ENCODE data around the gene PKIB. TPM values are rescaled to one million over a fixed set of nuclear protein-coding genes. Genes with fewer than 3 reads are reported as not detected.

PKIB gene
- total RNA-seq, 1 donor from 2014 or later = 2.2 TPM

DNA sequence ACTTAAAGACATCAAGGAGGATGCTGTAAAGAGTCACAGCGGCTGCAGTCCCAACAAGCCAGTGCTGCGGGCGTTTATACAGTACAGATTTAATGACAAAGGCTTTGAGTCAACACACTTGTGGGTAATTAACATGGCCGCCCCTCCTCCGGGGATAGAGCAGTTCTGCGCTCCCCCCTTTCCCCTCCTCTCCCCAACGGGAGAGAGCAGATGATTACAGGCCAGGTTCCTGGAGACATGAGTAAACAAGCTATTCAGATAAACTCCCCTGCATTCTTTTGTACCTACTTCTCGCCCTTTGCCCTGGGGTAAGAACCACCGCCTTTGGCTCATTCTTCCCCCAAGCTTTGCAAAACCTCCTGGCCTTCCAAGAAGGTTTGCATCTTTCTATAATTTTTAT, 145.7 kb downstream of the PKIB start:
- intact Hi-C loops (cut with DNase I) = no loop called here
- DNase-seq (ENCODE audit: low spot score) (no peak), ATAC-seq (no peak)

- intact Hi-C loops (cut with DNase I) = no loop called here
- ATAC-seq (no peak), DNase-seq (ENCODE audit: low spot score) (no peak)
Measured at GRCh38 chr6:122758927-122759334, 148.7 kb downstream of the PKIB start.

DNA sequence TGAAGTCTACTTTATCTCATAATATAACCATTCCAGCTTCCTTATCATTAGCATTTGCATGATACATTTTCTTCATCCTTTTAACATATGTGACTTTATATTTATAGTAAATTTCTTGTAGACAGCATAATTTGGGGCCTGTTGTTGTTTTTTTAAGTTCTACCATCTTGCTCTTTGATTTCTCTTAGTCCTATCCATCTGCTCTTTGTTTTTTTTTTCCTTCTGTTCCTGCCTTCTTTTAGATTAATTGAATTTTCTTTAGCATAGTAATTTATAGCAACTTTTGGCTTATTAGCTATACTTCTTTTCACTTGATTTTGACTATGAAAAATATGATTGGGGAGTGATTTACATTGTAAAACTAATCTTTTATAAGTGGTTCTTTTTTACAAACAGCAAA, 150.1 kb downstream of the PKIB start:
- intact Hi-C loops (cut with DNase I) = no loop called here
- DNase-seq (ENCODE audit: low spot score) (no peak), ATAC-seq (no peak)

- DNase-seq (ENCODE audit: low spot score) (no peak), ATAC-seq (no peak)
- intact Hi-C loops (cut with DNase I) = no loop called here
Measured at GRCh38 chr6:122766256-122766655, 156.1 kb downstream of the PKIB start.

DNA sequence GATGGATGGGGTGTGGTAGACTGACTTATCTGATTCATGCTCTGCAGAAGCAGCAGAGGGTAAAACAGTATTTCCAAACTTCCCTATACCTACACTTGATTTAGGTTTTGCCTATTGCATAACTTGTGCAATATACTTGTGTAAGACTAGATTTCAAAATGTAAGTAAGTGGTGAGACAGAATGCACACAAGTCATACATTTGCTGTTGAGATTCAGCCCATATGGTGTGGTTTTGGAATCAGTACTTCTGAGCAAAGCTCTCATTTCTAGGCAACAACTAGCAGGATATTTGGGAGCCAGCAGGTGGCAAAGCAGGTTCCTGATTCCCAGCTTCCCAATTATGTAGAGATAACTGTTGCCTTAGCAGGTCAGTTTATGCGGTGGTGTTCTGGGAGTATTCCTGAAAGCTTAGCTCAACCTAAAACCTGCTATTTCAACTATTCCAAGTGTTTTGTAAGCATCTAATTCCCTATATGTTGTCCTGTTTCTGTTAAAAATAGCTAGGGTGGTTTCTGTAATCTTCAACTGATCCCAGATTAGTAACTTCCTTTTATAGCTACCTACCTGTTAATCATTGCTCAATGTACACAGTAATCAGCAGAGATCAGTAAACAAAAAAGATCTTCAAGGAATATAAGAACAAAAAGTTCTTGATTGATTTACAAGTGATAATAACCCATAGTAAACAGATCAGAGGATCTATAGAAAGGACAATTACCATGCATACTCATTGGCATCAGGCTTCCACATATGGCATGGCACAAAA, 160.8 kb downstream of the PKIB start:
- DNase-seq (ENCODE audit: low spot score) (no peak), ATAC-seq (no peak)
- intact Hi-C loops (cut with DNase I) = no loop called here

DNA sequence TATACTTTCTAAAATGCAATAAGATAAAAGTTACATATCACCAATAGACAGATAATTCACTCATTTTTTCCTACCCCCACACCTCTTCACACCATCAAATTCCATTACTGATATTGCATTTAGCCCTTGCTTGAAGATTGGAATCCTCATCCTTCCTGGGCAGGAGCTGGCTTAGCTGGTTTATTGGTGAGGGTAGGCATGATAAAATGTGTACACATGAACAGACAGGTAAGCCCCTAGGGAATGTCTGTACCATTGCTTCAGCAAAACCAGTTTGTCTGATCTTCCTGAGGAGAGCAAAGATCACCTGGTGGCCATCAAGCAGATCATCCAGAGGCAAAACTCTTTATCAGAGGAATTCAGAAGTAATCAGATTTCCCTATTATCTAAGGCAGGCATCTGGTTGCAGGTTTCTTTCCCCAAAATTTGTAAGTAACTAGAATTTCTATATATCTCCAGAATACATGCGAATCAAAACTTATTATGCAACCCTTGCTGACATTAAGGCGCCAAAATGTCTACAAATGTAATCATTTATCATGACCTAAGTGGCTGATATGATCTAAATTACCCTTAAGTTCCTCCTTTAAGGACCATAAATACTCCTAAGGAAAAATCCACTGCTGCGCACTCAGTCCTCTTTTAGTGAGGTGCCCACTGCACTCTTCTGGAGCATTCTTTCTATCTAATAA, 162.7 kb downstream of the PKIB start:
- ATAC-seq (no peak), DNase-seq (ENCODE audit: low spot score) (no peak)
- intact Hi-C loops (cut with DNase I) = no loop called here

Other genes with a start within 250 kb of the PKIB start
- 16.1 TPM for gene HSF2, start 210.8 kb upstream of the PKIB start, total RNA-seq
- gene SERINC1, start 138.6 kb upstream of the PKIB start, total RNA-seq = 346 TPM
- not detected for gene FABP7, start 169.3 kb downstream of the PKIB start, total RNA-seq
- gene SMPDL3A, start 178.9 kb downstream of the PKIB start, total RNA-seq = 9.3 TPM